ENCODE measurements around the gene BRWD1.

BRWD1 gene

DNA sequence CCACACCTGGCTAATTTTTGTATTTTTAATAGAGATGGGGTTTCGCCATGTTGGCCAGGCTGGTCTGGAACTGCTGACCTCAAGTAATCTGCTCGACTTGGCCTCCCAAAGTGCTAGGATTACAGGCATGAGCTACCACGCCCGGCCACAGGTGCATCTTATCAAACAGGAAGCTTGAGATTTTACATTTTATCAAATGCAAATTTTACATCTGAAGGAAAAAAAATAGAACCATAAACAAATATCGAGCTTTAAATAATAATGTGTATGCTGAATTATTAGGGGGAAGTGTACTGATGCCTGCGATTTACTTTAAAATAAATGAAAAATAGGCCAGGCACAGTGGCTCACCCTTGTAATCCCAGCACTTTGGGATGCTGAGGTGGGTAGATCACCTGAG is 16.6 kb upstream of the BRWD1 start:
- TF ChIP-seq, protein P1, sequence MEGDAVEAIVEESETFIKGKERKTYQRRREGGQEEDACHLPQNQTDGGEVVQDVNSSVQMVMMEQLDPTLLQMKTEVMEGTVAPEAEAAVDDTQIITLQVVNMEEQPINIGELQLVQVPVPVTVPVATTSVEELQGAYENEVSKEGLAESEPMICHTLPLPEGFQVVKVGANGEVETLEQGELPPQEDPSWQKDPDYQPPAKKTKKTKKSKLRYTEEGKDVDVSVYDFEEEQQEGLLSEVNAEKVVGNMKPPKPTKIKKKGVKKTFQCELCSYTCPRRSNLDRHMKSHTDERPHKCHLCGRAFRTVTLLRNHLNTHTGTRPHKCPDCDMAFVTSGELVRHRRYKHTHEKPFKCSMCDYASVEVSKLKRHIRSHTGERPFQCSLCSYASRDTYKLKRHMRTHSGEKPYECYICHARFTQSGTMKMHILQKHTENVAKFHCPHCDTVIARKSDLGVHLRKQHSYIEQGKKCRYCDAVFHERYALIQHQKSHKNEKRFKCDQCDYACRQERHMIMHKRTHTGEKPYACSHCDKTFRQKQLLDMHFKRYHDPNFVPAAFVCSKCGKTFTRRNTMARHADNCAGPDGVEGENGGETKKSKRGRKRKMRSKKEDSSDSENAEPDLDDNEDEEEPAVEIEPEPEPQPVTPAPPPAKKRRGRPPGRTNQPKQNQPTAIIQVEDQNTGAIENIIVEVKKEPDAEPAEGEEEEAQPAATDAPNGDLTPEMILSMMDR (IDR thresholded peaks at IDR 0.05; ENCODE audit: borderline replicate concordance, insufficient read depth, low read depth, low read length): no peak

DNA sequence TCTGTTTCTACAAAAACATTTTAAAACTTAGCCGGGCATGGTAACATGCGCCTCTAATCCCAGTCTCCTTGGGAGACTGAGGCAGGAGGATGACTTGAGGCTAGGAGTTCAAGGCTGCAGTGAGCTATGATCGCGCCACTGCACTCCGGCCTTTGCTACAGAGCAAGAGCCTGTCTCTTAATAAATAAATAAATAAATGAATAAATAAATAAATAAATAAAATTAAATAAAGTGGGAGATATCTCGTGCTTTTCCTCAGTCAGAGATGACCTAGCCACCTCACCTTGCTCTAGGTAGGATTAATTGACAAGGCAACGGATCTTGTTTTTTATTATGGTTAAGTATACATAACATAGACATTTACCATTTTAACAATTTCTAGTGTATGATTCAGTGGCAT is 14.3 kb upstream of the BRWD1 start:
- TF ChIP-seq, protein P1 (IDR thresholded peaks at IDR 0.05; ENCODE audit: borderline replicate concordance, insufficient read depth, low read depth, low read length): no peak
- H3K4me3 ChIP-seq (ENCODE audit: low read depth, low read length): no peak overlapping the region

More for the DNA sequence above, 16.6 kb upstream of the BRWD1 start:
- H3K4me3 ChIP-seq (ENCODE audit: low read depth, low read length): no peak overlapping the region

DNA sequence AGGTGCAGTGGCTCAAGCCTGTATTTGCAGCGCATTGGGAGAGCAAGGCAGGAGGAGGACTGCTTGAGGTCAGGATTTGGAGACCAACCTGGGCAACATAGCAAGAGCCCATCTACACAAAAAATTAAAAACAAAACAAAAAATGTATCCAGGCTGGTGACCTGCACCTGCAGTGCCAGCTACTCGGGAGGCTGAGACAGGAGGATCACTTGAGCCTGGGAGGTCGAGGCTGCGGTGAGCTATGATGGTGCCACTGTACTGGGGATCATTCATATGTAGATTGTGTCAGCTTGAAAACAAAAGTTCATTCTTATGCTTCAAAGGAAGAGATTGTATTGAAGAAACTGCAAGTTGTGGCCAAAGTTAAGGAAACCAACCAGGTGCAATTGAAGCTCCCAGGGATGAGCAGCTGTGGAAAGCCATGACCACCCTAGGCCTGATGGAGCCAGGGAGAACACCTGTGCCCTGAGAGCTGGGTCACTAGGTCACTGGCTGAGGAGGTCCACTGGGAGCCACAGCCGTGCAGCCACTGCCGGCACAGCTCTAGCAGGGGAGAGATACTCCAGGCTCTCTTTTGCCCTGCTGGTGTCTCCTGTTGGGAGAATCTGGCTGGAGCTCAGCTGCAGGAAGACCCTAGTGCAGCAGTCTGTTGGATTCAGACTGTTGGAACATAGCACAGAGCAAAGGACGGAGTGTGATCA is 13.3 kb upstream of the BRWD1 start:
- no peak overlapping the region for H3K4me3 ChIP-seq (ENCODE audit: low read depth, low read length)
- TF ChIP-seq, protein P1 (IDR thresholded peaks at IDR 0.05; ENCODE audit: borderline replicate concordance, insufficient read depth, low read depth, low read length): no peak

DNA sequence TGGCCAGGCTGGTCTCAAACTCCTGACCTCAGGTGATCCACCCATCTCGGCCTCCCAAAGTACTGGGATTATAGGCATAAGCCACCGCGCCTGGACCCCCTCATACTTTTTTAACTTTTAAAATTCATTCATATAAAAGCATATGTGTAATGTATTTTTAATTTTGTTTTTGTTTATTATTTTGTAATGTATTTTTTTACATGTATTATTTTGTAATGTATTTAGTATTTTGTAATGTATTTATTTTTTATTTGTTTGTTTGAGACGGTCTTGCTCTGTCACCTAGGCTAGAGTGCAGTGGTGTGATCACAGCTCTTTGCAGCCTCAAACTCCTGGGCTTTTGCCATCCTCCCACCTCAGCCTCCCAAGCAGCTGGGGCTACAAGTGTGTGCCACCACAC is 12.0 kb upstream of the BRWD1 start:
- TF ChIP-seq, protein P1 (IDR thresholded peaks at IDR 0.05; ENCODE audit: borderline replicate concordance, insufficient read depth, low read depth, low read length): no peak
- H3K4me3 ChIP-seq (ENCODE audit: low read depth, low read length): no peak overlapping the region

DNA sequence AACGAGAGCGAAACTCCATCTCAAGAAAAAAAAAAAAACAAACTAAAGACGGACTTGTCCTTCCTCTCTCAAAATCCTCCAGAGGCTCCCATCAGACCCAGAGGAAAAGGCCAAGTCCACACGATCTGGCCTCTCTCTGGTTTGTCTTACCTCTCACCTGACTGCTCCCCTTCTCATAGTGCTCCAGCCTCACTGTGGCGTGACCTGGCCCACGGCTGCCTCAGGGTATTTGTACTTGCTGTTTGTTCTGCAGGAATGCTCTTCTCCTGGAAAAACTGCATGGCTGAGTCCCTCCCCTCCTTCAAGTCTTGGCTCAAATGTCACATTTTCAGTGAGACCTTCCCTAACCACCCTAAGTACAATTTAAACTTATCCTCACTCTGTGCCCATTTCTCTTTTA is 8.0 kb upstream of the BRWD1 start:
- H3K4me3 ChIP-seq (ENCODE audit: low read depth, low read length): no peak overlapping the region
- TF ChIP-seq, protein P1 (IDR thresholded peaks at IDR 0.05; ENCODE audit: borderline replicate concordance, insufficient read depth, low read depth, low read length): no peak

DNA sequence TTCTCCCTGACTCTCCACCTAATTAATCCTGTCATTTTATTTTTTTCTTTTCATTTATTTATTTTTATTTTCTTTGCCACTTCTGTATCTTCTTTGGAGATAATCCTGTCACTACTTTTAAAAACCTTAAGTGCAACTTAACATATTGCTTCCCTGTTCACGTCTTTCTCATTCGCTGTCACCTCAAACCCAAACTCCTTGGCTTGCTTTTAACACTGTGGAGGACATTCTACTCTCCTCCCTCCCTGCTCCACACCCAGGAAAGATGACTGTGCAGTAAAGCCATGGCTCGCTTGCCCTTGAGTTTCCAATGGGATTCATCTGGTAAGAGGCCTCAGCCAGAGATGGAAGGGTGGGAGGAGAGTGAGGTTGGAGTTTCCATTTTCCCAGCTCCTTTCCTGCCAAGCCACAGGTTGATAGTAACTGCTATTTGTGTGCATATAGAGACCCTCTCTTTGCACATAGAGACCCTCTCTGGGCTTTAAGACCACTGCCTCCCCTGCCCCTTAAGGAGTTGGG is 6.4 kb upstream of the BRWD1 start:
- TF ChIP-seq, protein P1 (IDR thresholded peaks at IDR 0.05; ENCODE audit: borderline replicate concordance, insufficient read depth, low read depth, low read length): no peak
- no peak overlapping the region for H3K4me3 ChIP-seq (ENCODE audit: low read depth, low read length)

DNA sequence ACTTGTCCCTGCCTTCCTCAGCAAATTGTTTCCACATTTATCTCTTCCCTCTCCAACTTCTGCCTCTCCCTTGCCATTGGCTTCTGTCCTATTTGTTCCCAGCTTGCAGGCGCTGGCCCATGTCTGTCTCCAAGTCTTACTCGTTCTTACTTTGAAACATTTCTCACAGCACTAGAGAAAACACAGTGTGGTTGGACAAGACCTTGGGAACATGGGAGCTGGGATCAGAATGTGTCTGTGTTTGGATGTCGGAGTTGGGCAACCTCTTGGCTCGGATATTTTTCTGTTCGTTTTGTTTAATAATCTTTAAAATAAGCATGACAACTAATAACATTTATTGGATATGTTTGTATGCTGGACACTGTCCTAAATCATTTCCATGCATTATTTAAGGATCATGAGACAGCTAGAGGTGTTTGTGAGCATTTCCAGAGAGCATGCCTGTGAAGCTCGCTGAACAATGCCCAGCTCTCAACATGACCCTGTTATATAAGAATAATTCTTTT is 5.9 kb upstream of the BRWD1 start:
- TF ChIP-seq, protein P1 (IDR thresholded peaks at IDR 0.05; ENCODE audit: borderline replicate concordance, insufficient read depth, low read depth, low read length): no peak

More for the DNA sequence above, 5.9 kb upstream of the BRWD1 start:
- no peak overlapping the region for H3K4me3 ChIP-seq (ENCODE audit: low read depth, low read length)
